GM12878 (cell line): ENCODE results near the gene ITPR2. TPM values are rescaled to one million over a fixed set of nuclear protein-coding genes. Genes with fewer than 3 reads are reported as not detected.

Source experiments
- ATAC-seq: fragments of 200-7000 bp; cut with Tn5 transposase; 3 replicates; pipeline ENCODE4 v1.9.1; 2020; ENCODE audit warnings: mild to moderate bottlenecking, moderate library complexity
- BruUV-seq: library from RNA; stranded (reverse); fragments of 400-500 nt; replicated peaks from 2 replicates; lab custom pipeline; 2021; lab: Mats Ljungman, UMichigan
- CTCF ChIA-PET: fragments of 300-600 bp; sonication (Branson Sonifier 250); formaldehyde crosslinking; extraction: SDS; loops from one replicate; lab custom pipeline; 2021; ENCODE audit warnings: inconsistent platforms; lab: Yijun Ruan, JAX
- POLR2A ChIA-PET: fragments of 350-600 bp; formaldehyde crosslinking; extraction: SDS; loops from one replicate; lab custom pipeline; 2021; ENCODE audit warnings: inconsistent platforms; lab: Charles Lee
- RAD21 ChIA-PET: fragments of 300-600 bp; sonication (Branson Sonifier 250); formaldehyde crosslinking; loops from one replicate; lab custom pipeline; 2023; ENCODE audit warnings: antibody characterized with exemption; ENCODE audit not compliant: unreplicated experiment; lab: Charles Lee
- SMC1A ChIA-PET: fragments of 300-600 bp; sonication (Branson Sonifier 250); formaldehyde crosslinking; loops from one replicate; lab custom pipeline; 2023; ENCODE audit not compliant: unreplicated experiment, uncharacterized antibody; lab: Charles Lee
- DNase-seq: peaks from one replicate; pipeline ENCODE4 v3.0.0-alpha.2; 2011; ENCODE audit warnings: low read depth, low spot score
- FAIRE-seq: peaks from 3 replicates; lab custom pipeline; 2011; peaks lifted over from hg19 to GRCh38; lab: Jason Lieb, UNC
- H2AFZ ChIP-seq: 2 replicates; pipeline ENCODE4 v1.6.0; 2011; ENCODE audit warnings: low read depth, low read length, control low read depth; ENCODE audit not compliant: control insufficient read depth
- H3K27ac ChIP-seq: 2 replicates; pipeline ENCODE4 v1.5.1; 2011; ENCODE audit warnings: control low read depth; ENCODE audit not compliant: control insufficient read depth, insufficient read depth
- H3K27me3 ChIP-seq, 2 experiments: replicated peaks in 1 of 2; 2 replicates each; pipeline versions ENCODE4 v1.6.0 to v1.6.1; 2011; ENCODE audit warnings: low read length in 1 of 2; ENCODE audit not compliant: control insufficient read depth in 2 of 2, insufficient read depth in 2 of 2
- H3K36me3 ChIP-seq, 2 experiments: 2 replicates each; pipeline ENCODE4 v1.5.1; 2011; ENCODE audit warnings: low read length in 1 of 2; ENCODE audit not compliant: control insufficient read depth in 2 of 2, insufficient read depth in 2 of 2
- H3K4me1 ChIP-seq: 2 replicates; pipeline ENCODE4 v1.6.1; 2011; ENCODE audit warnings: mild to moderate bottlenecking, low read length, moderate library complexity, mixed read lengths; ENCODE audit not compliant: control insufficient read depth, insufficient read depth
- H3K4me2 ChIP-seq: 2 replicates; pipeline ENCODE4 v1.6.0; 2011; ENCODE audit warnings: control low read depth; ENCODE audit not compliant: control insufficient read depth, insufficient read depth
- H3K4me3 ChIP-seq: fragments of 200-600 bp; sonication (generic); 2 replicates; pipeline ENCODE4 v1.5.1; 2016
- H3K79me2 ChIP-seq: 2 replicates; pipeline ENCODE4 v1.6.0; 2011; ENCODE audit warnings: low read length; ENCODE audit not compliant: control insufficient read depth, insufficient read depth
- H3K9ac ChIP-seq: 2 replicates; pipeline ENCODE4 v1.8.0; 2011; ENCODE audit warnings: low read length, control low read depth, mixed read lengths; ENCODE audit not compliant: control insufficient read depth, insufficient read depth
- H3K9me3 ChIP-seq: replicated peaks from 3 replicates; pipeline ENCODE4 v1.5.1; 2011; ENCODE audit warnings: mild to moderate bottlenecking, low read length; ENCODE audit not compliant: control insufficient read depth, insufficient read depth
- H4K20me1 ChIP-seq: 2 replicates; pipeline ENCODE4 v1.6.0; 2011; ENCODE audit not compliant: control insufficient read depth, insufficient read depth
- ASH2L ChIP-seq: fragments of 300-600, 200-600 bp; sonication (generic); IDR thresholded peaks from 2 replicates; pipeline ENCODE4 v1.6.1; 2017; ENCODE audit warnings: low read depth, mild to moderate bottlenecking, borderline replicate concordance
- DPF2 ChIP-seq: fragments of 450-650 bp; IDR thresholded peaks from 2 replicates; pipeline ENCODE4 v1.6.1; 2017; ENCODE audit warnings: mild to moderate bottlenecking
- EP300 ChIP-seq, 2 experiments: fragments of 150-350 bp in 1 of 2; IDR thresholded peaks; 2 replicates each; pipeline ENCODE4 v1.6.1; 2011 to 2012; ENCODE audit warnings: low read depth in 2 of 2, low read length in 2 of 2, borderline replicate concordance in 1 of 2, improper control_type of control experiment in 1 of 2, inconsistent platforms in 1 of 2; ENCODE audit not compliant: control insufficient read depth in 1 of 2
- FOS ChIP-seq: IDR thresholded peaks from 3 replicates; pipeline ENCODE4 v1.6.1; 2011; ENCODE audit warnings: borderline replicate concordance; ENCODE audit not compliant: insufficient read length; ENCODE audit errors: extremely low read depth
- IKZF1 ChIP-seq: fragments of 450-650 bp; conservative IDR thresholded peaks from 2 replicates; pipeline ENCODE4 v1.6.1; 2017; ENCODE audit warnings: antibody characterized with exemption, mild to moderate bottlenecking
- LARP7 ChIP-seq: fragments of 450-650 bp; IDR thresholded peaks from 2 replicates; pipeline ENCODE4 v1.6.1; 2017; ENCODE audit warnings: mild to moderate bottlenecking
- MTA3 ChIP-seq: IDR thresholded peaks from 2 replicates; pipeline ENCODE4 v1.6.1; 2012; ENCODE audit warnings: low read length, inconsistent platforms, borderline replicate concordance
- NFYB ChIP-seq: IDR thresholded peaks from 2 replicates; pipeline ENCODE4 v1.6.1; 2011; ENCODE audit warnings: low read depth, mild to moderate bottlenecking, low read length, improper control_type of control experiment, moderate library complexity; ENCODE audit not compliant: insufficient read depth
- PBX3 ChIP-seq: IDR thresholded peaks from 2 replicates; pipeline ENCODE4 v1.6.1; 2011; ENCODE audit warnings: mild to moderate bottlenecking, low read depth, low read length, moderate library complexity; ENCODE audit not compliant: insufficient replicate concordance
- REST ChIP-seq: IDR thresholded peaks from 2 replicates; pipeline ENCODE4 v1.6.1; 2012; ENCODE audit warnings: mild to moderate bottlenecking, low read depth, low read length
- SMC3 ChIP-seq: IDR thresholded peaks from 2 replicates; pipeline ENCODE4 v1.6.1; 2011; ENCODE audit warnings: low read length, improper control_type of control experiment, borderline replicate concordance
- SREBF2 ChIP-seq: IDR thresholded peaks from 2 replicates; pipeline ENCODE4 v1.6.1; 2012; ENCODE audit warnings: mild to moderate bottlenecking, low read length
- STAT1 ChIP-seq: fragments of 450-650 bp; conservative IDR thresholded peaks from 2 replicates; pipeline ENCODE4 v1.6.1; 2014; ENCODE audit warnings: antibody characterized with exemption, mild to moderate bottlenecking
- STAT3 ChIP-seq: IDR thresholded peaks from 2 replicates; pipeline ENCODE4 v1.6.1; 2011; ENCODE audit warnings: low read depth, low read length, improper control_type of control experiment
- TBL1XR1 ChIP-seq: IDR thresholded peaks from 2 replicates; pipeline ENCODE4 v1.6.1; 2012; ENCODE audit warnings: low read depth, low read length, improper control_type of control experiment
- YBX1 ChIP-seq: fragments of 450-650 bp; IDR thresholded peaks from 2 replicates; pipeline ENCODE4 v1.6.1; 2016; ENCODE audit warnings: antibody characterized with exemption
- WGBS: methylation state at CpG from one replicate; pipeline ENCODE4 v1.1.6; 2016; ENCODE audit warnings: low lambda C conversion rate; ENCODE audit not compliant: insufficient replicate concordance, insufficient coverage; ENCODE audit errors: missing lambda C conversion rate; 5-methylcytosine and 5-hydroxymethylcytosine counted together
- in situ Hi-C: fragments of 300-500 bp; cut with MboI; formaldehyde crosslinking; loops from 9 replicates; pipeline ENCODE4 v1.14.3; 2018; ENCODE audit warnings: mixed read lengths
- intact Hi-C: fragments of 100-400 bp; cut with micrococcal nuclease; formaldehyde crosslinking; loops from one replicate; pipeline ENCODE4 v1.14.2; 2022; ENCODE audit not compliant: unreplicated experiment
- polyA plus RNA-seq, 11 experiments: library from polyadenylated mRNA; depleted of rRNA in 4 of 11; unstranded in 6 of 11; stranded (reverse) in 5 of 11; fragments of >200 nt; fragmentation: Nextera tagmentation in 4 of 11; fragmentation: Illumina TruSeq in 1 of 11; extraction: Ambion mirVana in 4 of 11; extraction: Trizol in 1 of 11; gene quantifications; 1 replicate in 1 of 11; 2 replicates in 10 of 11; pipeline versions ENCODE4 v1.2.1 to v1.2.3, GENCODE V29; 2011 to 2016; ENCODE audit warnings: inconsistent platforms in 2 of 11, missing spikeins in 2 of 11, low read depth in 1 of 11
- total RNA-seq, 4 experiments: library from RNA; depleted of rRNA in 3 of 4; stranded (reverse); fragments of >200 nt in 3 of 4; fragmentation: Illumina TruSeq in 1 of 4; extraction: Trizol in 1 of 4; gene quantifications; 2 replicates each; pipeline versions ENCODE4 v1.2.1 to v1.2.3, GENCODE V29; 2013 to 2021
- TF ChIP-seq, protein P1 (sequence below): fragments of 450-650 bp; formaldehyde crosslinking; IDR thresholded peaks from 2 replicates; pipeline ENCODE4 v1.5.0; 2022; ENCODE audit warnings: mild to moderate bottlenecking, missing genetic modification characterization

Gene ITPR2
- total and polyA plus RNA-seq, 10 of the 15 experiments (the other 5 are each of a cell fraction or from before 2014, with no cell fraction given), result 7.5 to 76.2 (median 47.1) TPM

DNA sequence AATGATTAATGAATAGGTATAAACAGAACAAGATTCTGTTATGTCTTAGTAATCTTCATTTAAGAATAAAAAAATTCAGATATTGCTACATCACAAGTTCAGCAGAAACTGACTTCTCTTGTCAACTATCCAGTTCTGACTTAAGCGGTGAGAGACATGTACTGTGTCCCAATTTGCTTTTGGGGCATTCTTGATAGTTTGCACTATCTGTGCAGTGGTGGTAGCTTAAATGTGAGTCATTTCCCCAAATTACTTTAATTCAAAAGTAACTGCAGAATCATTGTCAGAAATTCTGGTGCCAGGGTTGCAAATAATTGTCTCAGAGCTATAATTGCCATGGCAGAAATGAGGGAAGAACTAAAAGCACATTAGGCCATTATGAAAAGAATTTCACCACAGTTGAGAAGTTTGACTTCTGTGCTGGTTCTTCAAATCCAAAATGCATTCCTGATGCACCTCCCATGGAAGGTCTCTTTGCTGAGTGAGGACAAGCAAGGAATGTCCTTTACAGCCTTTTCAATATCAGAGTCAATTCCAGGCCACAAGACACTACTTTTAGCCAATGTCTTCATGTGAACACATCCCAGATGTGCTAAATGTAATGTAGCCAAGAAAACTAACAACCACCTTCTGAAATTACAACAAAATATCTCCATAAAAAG, 332.9 kb downstream of the ITPR2 start:
- POLR2A ChIA-PET, result no interaction called here
- Histone ChIP-seq H3K4me1 (no peaks in the 10 kb centered on the region), H3K27ac (no peak overlapping the region), H3K79me2 (no peaks in the 10 kb centered on the region), H3K4me2 (no peak overlapping the region), H4K20me1 (no peaks in the 10 kb centered on the region; the same call in 1 of the 2 replicates), H3K27me3 (no peaks in the 10 kb centered on the region), H3K9ac (no peak overlapping the region), H3K9me3 (no peaks in the 10 kb centered on the region), H3K36me3 (peaks cover 0 to 2% of the 10 kb centered on the region in 2 experiments; a peak in 1 of 4 replicates), H2AFZ (no peak overlapping the region), H3K4me3 (no peak overlapping the region)
- ATAC-seq (no peak), FAIRE-seq (no peak), DNase-seq (no peak)
- WGBS, result 95% methylated on average over 1 of the region's 1 CpG
- no TSS peak for BruUV-seq
- SMC1A ChIA-PET, result interaction anchor here (0.6 kb wide), 1 partner anchor 58 kb away, joined by 3 read pairs; no protein-coding TSS in a partner anchor
- CTCF ChIA-PET, result no interaction called here
- RAD21 ChIA-PET, result no interaction called here
- intact Hi-C loops (no loop called here), in situ Hi-C loops (no loop called here)
- no peak for TF ChIP-seq FOS
- no peak for TF ChIP-seq MTA3
- no peak for TF ChIP-seq REST
- no peak for TF ChIP-seq NFYB
- no peak for TF ChIP-seq EP300 (IDR thresholded peaks at IDR 0.05; ENCODE audit: borderline replicate concordance in 1 of 2, control insufficient read depth in 1 of 2, low read depth in 2 of 2, low read length in 2 of 2)
- no peak for TF ChIP-seq ASH2L
- TF ChIP-seq SREBF2, result no peak
- no peak for TF ChIP-seq TBL1XR1
- no peak for TF ChIP-seq STAT3
- TF ChIP-seq PBX3, result no peak
- no peak for TF ChIP-seq STAT1
- TF ChIP-seq YBX1, result no peak
- TF ChIP-seq DPF2, result no peak
- TF ChIP-seq SMC3, result no peak
- no peak for TF ChIP-seq IKZF1
- TF ChIP-seq, protein P1, sequence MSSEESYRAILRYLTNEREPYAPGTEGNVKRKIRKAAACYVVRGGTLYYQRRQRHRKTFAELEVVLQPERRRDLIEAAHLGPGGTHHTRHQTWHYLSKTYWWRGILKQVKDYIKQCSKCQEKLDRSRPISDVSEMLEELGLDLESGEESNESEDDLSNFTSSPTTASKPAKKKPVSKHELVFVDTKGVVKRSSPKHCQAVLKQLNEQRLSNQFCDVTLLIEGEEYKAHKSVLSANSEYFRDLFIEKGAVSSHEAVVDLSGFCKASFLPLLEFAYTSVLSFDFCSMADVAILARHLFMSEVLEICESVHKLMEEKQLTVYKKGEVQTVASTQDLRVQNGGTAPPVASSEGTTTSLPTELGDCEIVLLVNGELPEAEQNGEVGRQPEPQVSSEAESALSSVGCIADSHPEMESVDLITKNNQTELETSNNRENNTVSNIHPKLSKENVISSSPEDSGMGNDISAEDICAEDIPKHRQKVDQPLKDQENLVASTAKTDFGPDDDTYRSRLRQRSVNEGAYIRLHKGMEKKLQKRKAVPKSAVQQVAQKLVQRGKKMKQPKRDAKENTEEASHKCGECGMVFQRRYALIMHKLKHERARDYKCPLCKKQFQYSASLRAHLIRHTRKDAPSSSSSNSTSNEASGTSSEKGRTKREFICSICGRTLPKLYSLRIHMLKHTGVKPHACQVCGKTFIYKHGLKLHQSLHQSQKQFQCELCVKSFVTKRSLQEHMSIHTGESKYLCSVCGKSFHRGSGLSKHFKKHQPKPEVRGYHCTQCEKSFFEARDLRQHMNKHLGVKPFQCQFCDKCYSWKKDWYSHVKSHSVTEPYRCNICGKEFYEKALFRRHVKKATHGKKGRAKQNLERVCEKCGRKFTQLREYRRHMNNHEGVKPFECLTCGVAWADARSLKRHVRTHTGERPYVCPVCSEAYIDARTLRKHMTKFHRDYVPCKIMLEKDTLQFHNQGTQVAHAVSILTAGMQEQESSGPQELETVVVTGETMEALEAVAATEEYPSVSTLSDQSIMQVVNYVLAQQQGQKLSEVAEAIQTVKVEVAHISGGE (CRISPR knock-in tag), result no peak
- no peak for TF ChIP-seq LARP7
